ENCODE results near the gene ADAM11.

DNA sequence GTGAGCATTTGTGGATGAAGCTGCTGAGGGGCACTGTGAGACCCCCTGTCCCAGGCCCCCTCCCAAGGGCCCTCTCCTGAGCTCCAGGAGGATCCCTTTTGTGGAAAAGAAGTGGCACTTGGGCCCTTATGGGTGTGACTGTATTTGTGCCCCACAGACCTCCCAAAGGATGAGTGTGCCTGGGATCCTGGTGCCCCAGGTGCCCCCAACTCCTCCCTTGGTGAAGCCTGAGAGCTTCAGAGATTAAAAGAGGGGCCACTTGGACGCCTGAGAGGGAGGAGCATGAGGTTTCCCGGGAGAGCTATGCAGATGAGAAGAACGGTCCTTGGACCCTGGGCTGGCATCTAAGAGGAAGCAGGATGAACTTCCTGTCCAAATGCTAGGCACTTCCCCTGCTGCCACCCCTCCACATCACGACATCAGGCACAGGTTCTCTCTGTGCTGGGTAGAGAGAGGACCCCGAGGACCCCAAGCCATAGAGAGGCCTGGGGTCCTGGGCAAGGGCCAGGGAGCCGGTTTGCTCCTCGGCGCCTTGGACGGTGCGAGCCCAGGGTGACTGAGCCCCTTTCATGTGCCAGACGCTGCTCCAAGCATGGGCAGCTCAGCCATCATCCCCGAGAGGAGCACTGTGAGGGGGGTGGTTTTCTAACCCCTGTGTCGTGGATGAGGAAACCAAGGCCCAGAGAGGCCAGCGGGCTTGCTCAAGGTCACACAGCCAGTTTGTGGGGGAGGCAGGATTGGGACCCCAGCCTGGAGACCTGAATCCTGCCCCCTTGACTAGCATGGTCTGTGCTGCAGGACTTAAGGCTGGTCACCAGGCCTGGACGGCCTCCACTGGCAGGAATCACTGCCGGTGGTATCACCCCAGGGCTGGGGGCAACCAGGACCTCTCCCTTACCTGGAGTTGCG lies 5.6 kb upstream of the ADAM11 start:
- TF ChIP-seq POLR2A (IDR thresholded peaks at IDR 0.05) (no peak), CTCF (IDR thresholded peaks at IDR 0.05) (no peak), EP300 (IDR thresholded peaks at IDR 0.05) (no peak), POLR2AphosphoS5 (IDR thresholded peaks at IDR 0.05) (no peak)

Measured in gastroesophageal sphincter (tissue), 3 donors.